NCI-H2227 (cell line): ENCODE data around the gene FGF16.
"Not testable (repeated sequence)": the region's sequence is repeated elsewhere in the genome, so short reads cannot be mapped to it uniquely, and the experiment has no call there.

Experiments used
- DNase-seq: peaks from one replicate; lab custom pipeline; 2025; ENCODE audit not compliant: unreplicated experiment; lab: John Stamatoyannopoulos, UW

FGF16 gene

DNA sequence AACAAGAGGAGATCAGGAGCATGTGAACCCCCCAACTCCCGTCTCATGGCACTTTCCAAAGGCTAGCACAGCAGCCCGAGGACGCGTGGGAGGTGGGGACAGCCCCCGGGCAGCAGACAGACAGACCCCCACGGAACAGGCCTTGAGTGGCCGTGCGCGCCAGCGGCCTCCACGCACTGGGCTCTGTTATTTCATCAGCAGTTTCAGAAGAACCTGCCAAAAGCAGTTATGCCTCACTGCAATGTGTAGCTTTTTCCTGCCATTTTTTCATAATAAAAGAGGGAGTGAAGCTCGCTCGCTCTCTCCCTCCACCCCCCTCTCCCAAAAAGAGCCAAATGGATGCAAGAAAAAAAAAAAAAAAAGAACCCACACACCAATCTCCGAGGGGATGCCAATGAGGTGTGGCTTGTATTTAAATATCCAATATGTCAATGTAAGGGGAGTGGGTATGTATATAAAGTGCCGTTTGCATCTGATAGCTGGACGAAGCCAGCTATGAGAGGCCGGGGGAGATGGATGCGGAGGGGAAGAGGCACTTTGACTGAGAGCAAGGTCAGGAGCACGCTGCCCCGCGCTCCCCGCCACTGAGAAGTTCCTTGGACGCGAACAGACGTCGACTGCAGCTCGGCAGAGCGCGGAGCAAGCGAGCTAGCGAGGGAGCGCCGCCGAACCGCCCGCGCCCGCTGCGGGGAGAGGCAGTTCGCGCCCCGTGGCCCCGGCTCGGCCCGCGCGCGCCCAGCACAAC lies at the start of gene FGF16:
Gene FGF16 (plus strand): TSS at position 482 of the 745 bp plus-strand sequence. CDS start 286 bp downstream, outside the sequence.
- DNase-seq = no peak

DNA sequence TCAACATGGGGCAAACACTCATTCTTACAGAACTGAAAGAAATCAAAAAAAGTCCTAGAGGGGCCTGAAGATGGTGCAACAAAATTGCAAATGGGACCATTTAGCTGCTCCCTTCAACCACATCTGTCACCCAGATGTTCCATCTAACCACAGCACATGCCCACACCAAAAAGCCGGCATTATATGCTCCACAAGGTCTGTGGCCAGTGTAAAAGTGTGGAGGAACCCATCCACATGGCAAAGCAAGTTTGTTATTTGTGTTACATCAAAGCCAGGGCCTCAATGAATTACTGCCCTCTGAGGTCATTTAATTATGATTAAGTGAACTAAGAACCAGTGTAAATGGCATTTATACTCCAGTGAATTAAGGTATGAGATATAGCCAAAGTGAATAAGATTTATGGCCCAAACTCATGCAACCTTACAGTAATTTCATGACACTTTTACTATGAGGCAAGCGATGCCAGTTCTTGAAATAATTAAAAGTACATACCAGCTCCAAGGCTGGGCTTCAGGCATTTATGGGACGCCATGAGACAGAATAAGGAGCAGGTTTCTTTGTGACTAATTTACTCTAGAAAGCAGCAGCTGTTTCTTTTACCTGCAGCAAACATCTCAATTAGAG lies 48.7 kb upstream of the FGF16 start:
- no peak for DNase-seq

DNA sequence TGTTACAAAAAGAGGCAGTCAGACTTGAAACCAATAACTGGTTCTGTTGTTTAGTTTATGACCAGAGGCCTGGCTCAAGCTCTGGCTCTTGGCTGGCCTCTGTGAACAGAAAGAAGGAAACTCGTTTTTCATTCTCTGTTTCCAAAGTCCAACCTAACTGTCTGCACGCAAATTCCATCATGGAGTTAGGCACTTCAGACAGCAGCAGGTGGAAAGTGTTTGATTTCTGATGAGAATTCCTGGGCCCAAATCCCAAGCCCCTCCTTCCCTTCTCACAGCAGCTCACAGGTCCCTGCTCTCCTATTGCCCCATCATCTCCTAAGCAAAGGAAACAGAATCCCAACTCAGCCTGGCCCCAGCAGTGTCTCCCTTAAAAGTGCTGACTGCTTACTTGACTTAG lies 42.8 kb upstream of the FGF16 start:
- DNase-seq = no peak

DNA sequence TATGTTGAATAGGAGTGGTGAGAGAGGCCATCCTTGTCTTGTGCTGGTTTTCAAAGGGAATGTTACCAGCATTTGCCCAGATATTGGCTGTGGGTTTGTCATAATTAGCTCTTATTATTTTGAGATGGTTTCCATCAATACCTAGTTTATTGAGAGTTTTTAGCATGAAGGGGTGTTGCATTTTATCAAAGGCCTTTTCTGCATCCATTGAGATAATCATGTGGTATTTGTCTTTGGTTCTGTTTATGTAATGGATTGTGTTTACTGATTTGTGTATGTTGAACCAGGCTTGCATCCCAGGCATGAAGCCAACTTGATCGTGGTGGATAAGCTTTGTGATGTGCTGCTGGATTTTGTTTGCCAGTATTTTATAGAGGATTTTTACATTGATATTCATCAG lies 39.4 kb upstream of the FGF16 start:
- DNase-seq = not testable (repeated sequence)

DNA sequence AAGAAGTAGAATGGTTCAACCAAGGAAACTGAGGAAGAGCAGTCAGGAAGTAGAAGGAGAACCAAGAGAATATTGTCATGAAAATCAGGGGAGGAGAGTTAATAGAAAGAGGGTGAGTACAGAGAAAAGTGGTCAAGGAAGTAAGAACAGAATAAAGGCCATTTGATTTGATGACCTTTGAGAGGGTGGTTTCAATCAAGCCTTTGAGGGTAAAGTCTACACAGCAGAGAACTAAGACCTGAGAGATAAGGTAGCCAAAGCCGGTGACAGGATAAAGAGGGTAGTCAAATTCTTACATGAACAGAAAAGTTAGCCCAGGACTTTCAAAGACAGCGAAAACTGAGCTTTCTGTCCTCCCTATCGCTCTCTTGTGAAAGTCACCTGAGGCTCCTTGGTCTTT lies 34.6 kb upstream of the FGF16 start:
- no peak for DNase-seq

DNA sequence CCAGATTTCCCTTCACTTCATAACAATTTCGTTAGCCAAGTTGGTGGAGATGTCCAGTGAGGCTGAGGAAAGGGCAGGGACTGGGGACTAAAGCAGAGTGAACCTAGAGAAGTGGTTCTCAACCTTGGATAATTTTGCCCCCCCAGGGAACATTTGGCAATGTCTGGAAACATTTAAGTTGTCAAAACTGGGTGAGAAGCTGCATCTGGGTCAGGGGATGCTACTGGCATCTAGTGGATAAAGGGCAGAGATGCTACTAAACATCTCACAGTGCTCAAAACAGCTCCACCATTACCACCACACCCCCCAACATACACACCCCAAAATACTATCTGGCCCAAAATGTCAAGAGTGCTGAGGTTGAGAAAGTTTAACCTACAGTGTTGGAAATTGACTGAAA lies 32.0 kb upstream of the FGF16 start:
- DNase-seq = no peak

DNA sequence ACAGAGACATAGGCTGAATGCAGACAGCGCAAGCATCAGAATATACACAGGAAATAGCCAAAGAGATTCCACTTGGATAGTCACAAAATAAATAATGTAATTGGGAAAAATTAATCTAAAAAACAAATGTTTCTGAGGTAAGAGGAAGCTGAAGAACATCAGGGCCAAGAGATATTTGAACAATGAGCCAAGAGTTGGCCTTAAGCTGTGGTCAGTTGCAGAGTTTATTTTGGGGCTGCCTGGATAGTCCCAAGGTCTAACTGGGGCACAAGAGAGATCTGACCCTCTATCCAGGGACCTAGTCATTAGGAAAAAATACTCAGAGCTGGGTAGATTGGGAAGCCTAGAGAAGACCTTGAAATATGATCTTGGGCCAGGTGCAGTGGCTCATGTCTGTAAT lies 31.3 kb upstream of the FGF16 start:
- no peak for DNase-seq

DNA sequence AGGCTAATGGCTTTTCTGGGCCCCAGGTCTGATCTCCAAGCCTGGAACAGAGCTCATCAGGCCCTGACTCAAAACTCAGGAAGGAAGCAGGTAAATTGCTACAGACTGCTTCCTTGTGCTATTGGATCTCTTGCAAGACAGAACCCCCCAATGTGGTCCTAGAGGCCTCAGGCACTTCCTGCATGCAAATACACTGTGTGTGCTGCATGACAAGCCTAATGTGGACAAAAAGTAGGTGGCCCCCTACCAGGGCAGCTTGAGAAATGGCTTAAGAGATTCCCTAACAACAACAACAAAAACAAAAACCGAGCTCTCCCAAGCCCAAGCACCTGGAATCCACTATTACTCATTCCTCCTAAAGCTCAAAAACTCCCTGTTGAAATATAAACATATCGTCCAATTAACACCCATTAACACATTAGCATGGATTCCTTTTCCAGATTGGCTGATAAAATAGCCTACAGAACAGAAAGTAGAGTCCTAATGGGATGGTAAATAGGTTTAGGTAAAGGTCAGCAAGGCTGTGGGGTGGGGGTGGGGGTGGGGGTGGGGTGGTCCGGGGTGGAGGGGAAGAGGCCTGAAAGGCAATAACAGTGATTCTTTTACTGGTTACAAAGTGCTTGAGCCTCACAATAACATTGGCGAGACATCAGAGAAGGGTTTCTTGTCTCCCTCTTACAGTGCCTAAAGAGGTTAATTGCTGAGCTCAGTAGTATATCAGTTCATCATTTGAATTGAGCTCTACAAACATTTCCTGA lies 24.1 kb upstream of the FGF16 start:
- no peak for DNase-seq

DNA sequence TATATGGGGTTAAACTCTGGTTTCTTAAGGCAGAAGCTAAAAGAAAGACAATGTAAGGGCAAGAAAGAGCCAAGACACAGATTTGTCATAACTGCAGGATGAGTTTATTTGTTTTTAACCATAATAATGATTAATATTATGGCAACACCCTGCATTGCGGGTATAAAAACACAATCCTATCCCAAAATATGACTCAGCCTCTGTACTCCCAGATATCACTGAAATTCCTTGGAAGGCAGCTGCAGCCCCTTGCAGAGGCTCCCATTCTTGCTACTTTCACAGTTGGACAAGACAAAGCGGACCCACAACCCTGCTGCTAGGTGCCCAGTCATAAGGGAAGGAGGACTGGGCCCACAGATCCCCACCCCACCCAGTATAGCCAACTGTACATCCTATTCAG lies 20.4 kb upstream of the FGF16 start:
- DNase-seq = no peak

DNA sequence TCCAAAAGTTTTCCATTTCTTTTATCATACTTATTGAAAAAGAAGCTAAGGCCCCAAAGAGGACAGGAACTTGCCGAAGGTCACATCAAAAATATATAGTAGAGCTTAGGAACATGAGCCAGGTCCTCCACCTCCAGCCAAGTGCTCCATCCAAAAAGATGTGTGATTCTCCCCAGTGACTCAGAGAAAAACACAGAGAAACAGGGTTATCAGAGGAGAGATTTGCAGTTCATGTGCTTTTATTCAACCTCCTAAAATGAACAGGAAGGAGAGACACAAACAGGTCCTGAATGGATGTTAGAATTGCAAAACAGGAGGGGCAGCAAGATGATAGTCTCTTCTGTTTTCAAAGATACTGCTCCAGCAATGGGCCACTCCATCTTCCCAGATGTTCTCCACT lies 19.6 kb upstream of the FGF16 start:
- no peak for DNase-seq

DNA sequence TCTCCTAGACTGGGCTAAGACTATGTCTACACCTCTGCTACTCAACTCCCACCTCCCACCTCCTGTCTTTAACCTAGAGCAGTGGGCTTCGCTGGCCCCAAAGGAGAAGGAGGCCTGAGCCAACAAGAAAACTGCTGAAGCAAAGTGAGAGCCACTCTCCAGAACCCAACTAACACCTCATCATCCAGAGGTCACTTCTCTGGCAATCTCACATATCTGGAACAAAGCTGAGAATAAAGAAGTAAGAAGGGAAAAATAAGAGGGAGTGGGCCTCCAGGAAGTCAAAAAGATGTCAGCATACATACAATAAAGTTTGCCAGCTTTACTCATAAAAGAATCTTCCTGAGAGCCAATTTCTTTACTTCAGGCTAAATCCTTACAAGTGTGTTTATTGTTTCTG lies 18.6 kb upstream of the FGF16 start:
- DNase-seq = no peak

DNA sequence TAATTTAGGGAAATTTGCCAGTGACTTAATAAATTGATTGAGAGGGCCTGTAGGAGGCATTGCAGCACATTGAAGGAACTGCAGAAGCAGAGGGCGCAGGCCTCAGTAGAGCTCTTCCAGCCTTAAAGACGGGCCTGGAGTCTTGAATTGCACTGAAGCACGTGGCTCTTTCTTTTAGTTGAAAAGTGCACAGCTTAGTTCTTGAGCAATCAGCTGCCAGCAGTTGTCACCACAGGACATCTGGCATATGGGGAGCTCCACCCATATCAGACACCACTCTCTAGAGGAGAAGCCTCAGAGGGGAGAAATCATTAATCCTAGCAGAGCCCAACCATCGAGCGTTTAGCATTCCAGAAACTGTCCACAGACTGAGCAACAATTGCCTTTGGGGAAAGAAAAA lies 16.0 kb upstream of the FGF16 start:
- DNase-seq = no peak

DNA sequence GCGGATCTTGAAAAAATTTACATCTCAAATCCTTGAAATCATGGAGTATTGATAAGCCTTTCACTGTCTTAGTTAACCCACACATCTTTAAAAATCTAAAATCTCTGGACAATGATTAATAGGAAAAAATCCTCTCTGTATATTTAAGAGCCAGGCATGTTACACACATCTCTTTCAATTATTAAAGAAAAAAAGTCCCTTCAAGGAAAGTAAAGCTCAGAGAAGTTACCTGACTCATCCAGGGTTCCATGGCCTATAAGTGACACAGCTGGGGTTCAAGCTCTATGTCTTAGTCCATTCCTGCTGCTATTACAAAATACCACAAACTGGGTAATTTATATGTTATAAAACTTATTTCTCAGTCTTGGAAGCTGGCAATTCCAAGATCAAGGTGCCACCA lies 14.2 kb upstream of the FGF16 start:
- DNase-seq = no peak

DNA sequence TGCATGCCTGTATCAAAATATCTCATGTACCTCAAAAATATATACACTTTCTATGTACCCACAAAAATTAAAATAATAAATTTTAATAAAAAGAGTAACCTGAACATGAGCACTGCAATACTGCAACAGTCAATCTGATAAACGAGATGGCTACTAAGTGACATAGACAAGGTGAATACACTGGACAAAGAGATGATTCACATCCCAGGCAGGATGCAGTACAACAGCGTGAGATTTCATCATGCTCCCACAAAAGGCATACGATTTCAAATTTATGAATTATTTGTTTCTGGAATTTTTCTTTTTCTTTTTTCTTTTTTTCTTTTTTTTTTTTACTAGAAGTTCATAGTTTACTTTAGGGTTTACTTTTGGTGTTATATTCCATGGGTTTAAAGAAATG lies 12.2 kb upstream of the FGF16 start:
- DNase-seq = no peak

DNA sequence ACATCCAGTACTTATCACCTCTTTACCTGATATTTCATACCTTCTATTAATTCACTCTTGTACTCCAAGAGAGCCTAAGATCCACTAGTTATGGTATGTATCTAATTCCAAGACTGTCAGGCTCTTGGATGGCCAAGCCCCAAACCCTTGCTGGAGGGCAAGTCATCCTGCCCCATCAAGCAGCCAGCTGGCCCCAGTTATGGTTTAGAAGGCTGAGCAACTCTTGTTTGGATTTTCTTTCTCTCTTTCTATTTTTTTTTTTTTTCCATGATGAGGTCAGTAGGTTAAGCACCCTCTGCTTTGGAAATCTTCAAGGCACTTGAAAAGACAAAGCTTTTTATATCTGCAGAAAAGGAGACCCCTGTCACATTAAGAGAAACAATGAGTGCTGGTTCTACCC lies 10.9 kb upstream of the FGF16 start:
- no peak for DNase-seq

DNA sequence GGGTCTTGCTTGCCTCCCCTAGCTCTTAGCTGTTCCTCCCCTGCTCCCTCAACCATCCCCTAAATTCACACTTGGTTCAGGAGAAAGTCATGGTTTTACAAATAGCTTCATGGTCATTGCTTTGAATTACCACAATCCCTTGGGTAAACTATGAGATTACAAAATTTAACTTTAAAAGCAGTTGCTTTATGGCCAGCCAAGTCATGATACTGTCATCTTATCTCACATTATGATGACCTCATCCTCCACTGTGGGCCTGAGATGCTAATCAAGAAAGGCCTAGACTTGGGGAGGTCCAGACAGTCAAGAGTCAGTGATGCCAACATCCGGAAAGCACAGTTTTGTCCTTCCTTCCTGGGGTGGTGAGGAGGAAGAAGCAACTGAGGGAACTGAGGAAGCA lies 10.5 kb upstream of the FGF16 start:
- DNase-seq = no peak

DNA sequence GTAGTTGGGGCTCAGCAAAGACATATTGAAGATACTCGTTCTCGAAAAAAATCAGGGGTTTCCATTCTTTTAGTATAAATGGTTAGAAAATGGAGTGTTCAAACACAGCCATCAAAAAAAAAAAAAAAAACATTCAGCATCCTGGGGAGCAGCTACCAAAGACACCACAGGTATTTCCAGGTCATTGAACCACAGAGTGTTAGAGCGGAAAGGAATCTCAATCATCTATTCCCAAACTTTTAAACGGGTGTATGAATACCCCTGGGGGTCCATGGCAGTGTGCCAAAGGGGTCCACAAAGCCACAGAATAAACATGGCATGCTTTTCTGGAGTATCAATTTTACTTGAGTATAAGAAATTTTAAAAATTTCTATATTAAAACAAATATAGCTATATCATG lies 6.9 kb upstream of the FGF16 start:
- no peak for DNase-seq

DNA sequence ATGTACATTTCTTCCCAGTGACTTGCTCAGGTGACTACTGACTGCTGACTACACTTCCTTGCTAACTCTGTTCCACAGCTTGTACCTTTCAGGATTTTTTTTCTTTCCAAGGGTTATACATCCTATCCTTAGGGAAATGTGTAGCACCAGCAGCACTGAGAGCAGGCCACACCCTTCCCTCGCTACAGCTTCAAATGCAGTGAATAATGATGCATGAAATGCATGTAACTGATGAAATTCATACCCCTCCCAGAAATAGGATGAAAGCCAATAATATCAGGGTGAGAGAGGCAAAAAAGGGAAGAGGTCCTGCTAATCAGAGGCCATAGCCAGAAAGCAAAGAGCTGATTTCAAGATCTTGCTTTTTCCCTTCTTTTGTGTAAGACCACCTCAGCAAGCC lies 6.2 kb upstream of the FGF16 start:
- no peak for DNase-seq

DNA sequence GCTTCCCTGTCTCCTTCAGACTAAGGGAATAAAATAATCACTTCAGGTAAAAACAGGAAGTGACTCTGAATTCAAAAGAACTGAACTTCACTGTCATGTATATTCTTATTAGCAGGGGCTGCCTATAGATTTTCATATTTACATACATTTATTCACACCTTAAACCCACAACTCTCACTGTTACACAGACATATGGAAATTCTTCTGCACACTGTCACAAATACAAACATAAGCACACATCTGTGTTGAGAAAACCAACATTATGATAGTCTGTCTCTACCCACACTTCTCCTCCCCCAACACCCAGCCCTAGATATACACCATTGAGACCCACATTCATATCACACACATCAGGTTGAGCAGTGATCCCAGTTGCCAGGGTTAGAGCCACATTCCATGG lies 5.7 kb upstream of the FGF16 start:
- DNase-seq = no peak

DNA sequence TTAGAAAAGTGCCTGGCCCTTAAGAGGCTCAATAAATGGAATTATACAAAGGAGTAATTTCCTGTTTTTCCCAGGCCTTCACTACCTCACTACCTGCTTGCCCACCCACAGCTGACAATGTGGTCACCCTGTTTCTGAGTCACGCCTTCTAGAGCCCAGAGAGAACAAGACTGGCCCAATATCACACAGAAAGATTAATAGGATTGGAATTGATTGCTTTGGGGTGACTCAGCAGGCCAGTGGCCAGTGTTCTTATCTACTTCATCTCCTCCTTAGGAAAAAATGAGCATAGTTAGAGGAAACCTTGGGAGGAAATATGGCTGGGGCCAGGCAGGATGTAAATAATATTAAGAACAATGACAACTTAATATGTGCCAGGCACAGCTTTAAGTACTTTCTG lies 4.5 kb upstream of the FGF16 start:
- no peak for DNase-seq

DNA sequence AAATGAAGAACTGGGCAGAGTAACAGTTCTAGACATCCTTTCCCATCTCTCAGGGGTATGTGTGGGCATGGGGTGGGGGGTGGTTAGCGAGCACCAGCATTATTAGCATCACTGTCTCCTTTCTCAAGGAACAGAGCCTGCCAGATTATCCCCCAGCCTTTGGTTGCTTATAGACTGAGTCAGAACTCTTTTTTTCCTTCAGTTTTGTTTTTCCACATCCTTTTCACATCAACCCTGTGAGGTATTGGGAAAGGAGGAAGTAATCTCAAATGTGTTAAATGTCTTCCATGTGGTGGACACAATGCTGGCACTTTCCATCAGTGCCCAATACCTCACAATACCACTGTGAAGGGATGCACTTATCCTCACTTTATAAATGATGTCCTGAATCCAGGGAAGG lies 3.1 kb upstream of the FGF16 start:
- no peak for DNase-seq

DNA sequence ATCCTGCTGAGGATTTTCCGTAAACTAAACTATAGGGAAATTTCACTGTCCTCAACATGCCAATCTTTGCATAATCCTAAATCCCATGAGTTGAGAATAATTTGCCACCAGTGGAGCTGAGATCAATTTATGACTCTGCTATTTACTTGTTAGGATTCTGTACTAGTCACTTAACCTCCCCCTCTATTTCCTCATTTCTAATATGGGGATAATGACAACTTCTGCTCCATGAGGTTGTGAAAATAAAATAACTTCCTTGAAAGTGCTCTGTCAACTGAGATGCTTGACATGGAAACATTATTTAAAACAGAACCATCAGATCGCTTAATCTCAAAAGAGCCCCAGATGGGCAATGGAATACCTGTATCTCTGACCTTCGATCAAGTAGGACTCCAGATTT lies 2.6 kb upstream of the FGF16 start:
- no peak for DNase-seq
